Smooth muscle cell (in vitro differentiated cells): ENCODE measurements around the gene RIMS1. TPM values are rescaled to one million over a fixed set of nuclear protein-coding genes. Genes with fewer than 3 reads are reported as not detected.
A peak's percentile ranks its signal among the peaks of the same experiment; 100 is the strongest.

ENCODE experiments used
- DNase-seq: peaks from one replicate; lab custom pipeline; 2025; ENCODE audit not compliant: unreplicated experiment; lab: John Stamatoyannopoulos, UW
- H2AFZ ChIP-seq: fragments of 200-600 bp; sonication (generic); 2 replicates; pipeline ENCODE4 v1.6.0; 2016; ENCODE audit warnings: antibody characterized with exemption, low read depth, mild to moderate bottlenecking
- H3F3A ChIP-seq: fragments of 200-600 bp; sonication (generic); 2 replicates; pipeline ENCODE4 v1.6.0; 2017; ENCODE audit warnings: antibody characterized with exemption, low read depth
- H3K27ac ChIP-seq: fragments of 200-600 bp; sonication (generic); 2 replicates; pipeline ENCODE4 v1.5.1; 2016; ENCODE audit warnings: low read depth, mild to moderate bottlenecking
- H3K27me3 ChIP-seq: fragments of 200-600 bp; sonication (generic); 2 replicates; pipeline ENCODE4 v1.6.1; 2016; ENCODE audit warnings: low read depth, mild to moderate bottlenecking
- H3K36me3 ChIP-seq: fragments of 200-600 bp; sonication (generic); 2 replicates; pipeline ENCODE4 v1.5.1; 2016; ENCODE audit warnings: low read depth
- H3K4me1 ChIP-seq: fragments of 200-600 bp; sonication (generic); 2 replicates; pipeline ENCODE4 v1.5.1; 2016; ENCODE audit warnings: low read depth
- H3K4me2 ChIP-seq: fragments of 200-600 bp; sonication (generic); 2 replicates; pipeline ENCODE4 v1.6.0; 2016; ENCODE audit warnings: mild to moderate bottlenecking
- H3K4me3 ChIP-seq: fragments of 200-600 bp; sonication (generic); 2 replicates; pipeline ENCODE4 v1.5.1; 2016; ENCODE audit warnings: mild to moderate bottlenecking
- H3K79me2 ChIP-seq: fragments of 200-600 bp; sonication (generic); 2 replicates; pipeline ENCODE4 v1.6.0; 2016; ENCODE audit warnings: low read depth, mild to moderate bottlenecking
- H3K9ac ChIP-seq: fragments of 200-600 bp; sonication (generic); 2 replicates; pipeline ENCODE4 v1.6.0; 2016; ENCODE audit warnings: low read depth
- H3K9me3 ChIP-seq: fragments of 200-600 bp; sonication (generic); replicated peaks from 2 replicates; pipeline ENCODE4 v1.5.1; 2016; ENCODE audit warnings: low read depth
- H4K20me1 ChIP-seq: fragments of 200-600 bp; sonication (generic); 2 replicates; pipeline ENCODE4 v1.6.0; 2016; ENCODE audit warnings: low read depth
- whole genome bisulfite sequencing: methylation state at CpG from one replicate; pipeline ENCODE4 v1.1.7; 2016; ENCODE audit warnings: low lambda C conversion rate; 5-methylcytosine and 5-hydroxymethylcytosine counted together
- polyA plus RNA-seq: library from polyadenylated mRNA; unstranded; fragments of >200 nt; fragmentation: Nextera tagmentation; extraction: Ambion mirVana; gene quantifications from 2 replicates; pipeline ENCODE4 v1.2.1, GENCODE V29; 2016
- total RNA-seq: library from RNA; depleted of rRNA; stranded (reverse); fragments of >200 nt; gene quantifications from 2 replicates; pipeline ENCODE4 v1.2.3, GENCODE V29; 2014
- TF ChIP-seq, protein P1 (sequence below): fragments of 200-600 bp; sonication (generic); IDR thresholded peaks from 2 replicates; pipeline ENCODE4 v1.5.1; 2017; ENCODE audit warnings: borderline replicate concordance, mild to moderate bottlenecking, antibody characterized with exemption; ENCODE audit not compliant: insufficient read depth, poor library complexity, severe bottlenecking

The RIMS1 gene
- total and polyA plus RNA-seq, 2 experiments from 2014 or later: 0.73 to 2.2 TPM

DNA sequence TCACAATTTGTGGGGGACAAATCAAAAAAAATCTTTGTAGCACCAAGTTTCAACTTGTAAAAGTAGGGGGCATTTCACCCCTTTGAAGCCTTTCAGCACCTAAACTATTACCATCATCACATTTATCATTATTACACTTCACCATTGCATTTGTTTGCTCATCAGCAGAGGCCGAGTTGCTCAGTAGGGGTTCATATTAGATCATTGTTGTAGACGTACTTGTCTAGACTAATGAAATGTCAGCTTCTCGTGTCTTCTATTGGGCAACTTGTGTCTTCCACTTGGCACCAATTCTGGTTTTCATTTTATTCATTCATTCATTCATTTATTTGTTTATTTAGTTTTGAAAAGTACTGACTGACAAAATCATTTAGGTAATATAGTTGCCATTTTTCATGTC is 397.2 kb downstream of the RIMS1 start:
- H3K4me3 ChIP-seq: no peak overlapping the region
- no peak overlapping the region for H3K9ac ChIP-seq
- no peaks in the 10 kb centered on the region for H4K20me1 ChIP-seq
- H3K9me3 ChIP-seq: no peaks in the 10 kb centered on the region
- H2AFZ ChIP-seq: no peak overlapping the region
- 95% methylated on average over 3 of the region's 3 CpGs for WGBS
- H3K27me3 ChIP-seq: no peaks in the 10 kb centered on the region
- no peaks in the 10 kb centered on the region for H3K79me2 ChIP-seq
- no peaks in the 10 kb centered on the region for H3F3A ChIP-seq
- H3K4me1 ChIP-seq: no peaks in the 10 kb centered on the region
- DNase-seq: no peak
- H3K27ac ChIP-seq: no peak overlapping the region
- TF ChIP-seq, protein P1, sequence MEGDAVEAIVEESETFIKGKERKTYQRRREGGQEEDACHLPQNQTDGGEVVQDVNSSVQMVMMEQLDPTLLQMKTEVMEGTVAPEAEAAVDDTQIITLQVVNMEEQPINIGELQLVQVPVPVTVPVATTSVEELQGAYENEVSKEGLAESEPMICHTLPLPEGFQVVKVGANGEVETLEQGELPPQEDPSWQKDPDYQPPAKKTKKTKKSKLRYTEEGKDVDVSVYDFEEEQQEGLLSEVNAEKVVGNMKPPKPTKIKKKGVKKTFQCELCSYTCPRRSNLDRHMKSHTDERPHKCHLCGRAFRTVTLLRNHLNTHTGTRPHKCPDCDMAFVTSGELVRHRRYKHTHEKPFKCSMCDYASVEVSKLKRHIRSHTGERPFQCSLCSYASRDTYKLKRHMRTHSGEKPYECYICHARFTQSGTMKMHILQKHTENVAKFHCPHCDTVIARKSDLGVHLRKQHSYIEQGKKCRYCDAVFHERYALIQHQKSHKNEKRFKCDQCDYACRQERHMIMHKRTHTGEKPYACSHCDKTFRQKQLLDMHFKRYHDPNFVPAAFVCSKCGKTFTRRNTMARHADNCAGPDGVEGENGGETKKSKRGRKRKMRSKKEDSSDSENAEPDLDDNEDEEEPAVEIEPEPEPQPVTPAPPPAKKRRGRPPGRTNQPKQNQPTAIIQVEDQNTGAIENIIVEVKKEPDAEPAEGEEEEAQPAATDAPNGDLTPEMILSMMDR: no peak
- no peaks in the 10 kb centered on the region for H3K36me3 ChIP-seq
- no peak overlapping the region for H3K4me2 ChIP-seq

DNA sequence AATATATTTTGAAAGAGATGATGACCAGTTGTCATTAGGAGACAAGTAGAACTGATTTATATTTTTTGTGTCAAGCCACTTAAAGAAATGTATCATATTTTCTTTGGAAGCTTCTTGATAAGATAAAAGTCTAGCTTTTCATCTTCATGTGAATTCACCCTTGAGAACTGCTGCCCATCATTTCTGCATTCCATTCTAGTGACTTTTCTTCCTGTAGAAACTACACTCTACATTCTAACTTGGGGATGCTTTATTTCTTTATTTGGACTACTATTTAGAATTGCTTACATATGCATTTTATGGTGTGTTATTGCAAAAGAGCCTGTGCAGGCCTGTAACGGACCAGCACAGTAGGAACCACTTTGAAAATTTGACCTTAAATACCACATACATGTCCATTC is 400.6 kb downstream of the RIMS1 start:
- TF ChIP-seq, protein P1: no peak
- Histone ChIP-seq H3K9me3 (no peaks in the 10 kb centered on the region), H3K9ac (no peak overlapping the region), H3K4me3 (no peak overlapping the region), H3K4me2 (peak overlapping the region; percentile 30), H3K27ac (no peak overlapping the region), H3F3A (no peaks in the 10 kb centered on the region), H3K4me1 (no peaks in the 10 kb centered on the region), H3K36me3 (no peaks in the 10 kb centered on the region), H2AFZ (no peak overlapping the region), H3K27me3 (no peaks in the 10 kb centered on the region), H4K20me1 (no peaks in the 10 kb centered on the region), H3K79me2 (no peaks in the 10 kb centered on the region)
- 27% methylated on average over 1 of the region's 1 CpG for WGBS
- DNase-seq: no peak

DNA sequence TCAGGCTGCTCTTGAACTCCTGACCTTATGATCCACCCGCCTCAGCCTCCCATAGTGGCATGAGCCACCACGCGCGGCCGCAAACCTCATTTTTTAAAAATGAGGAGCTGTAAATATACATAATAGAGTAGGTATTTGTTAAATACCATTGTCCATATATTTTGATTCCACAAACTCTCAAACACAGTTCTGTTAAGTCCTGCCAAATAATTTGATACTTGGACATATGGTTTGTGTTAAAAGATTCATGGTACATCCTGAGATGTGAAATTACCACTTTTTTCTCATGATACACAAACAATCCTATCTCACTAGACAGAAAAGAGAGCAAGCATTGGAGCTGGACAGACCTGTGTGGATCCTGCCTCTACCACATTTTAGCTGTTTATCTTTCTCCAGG is 401.5 kb downstream of the RIMS1 start:
- H3K9ac ChIP-seq: no peak overlapping the region
- H3F3A ChIP-seq: no peaks in the 10 kb centered on the region
- H3K27me3 ChIP-seq: no peaks in the 10 kb centered on the region
- no peaks in the 10 kb centered on the region for H3K36me3 ChIP-seq
- H3K4me1 ChIP-seq: no peaks in the 10 kb centered on the region
- no peak for DNase-seq
- H3K27ac ChIP-seq: no peak overlapping the region
- TF ChIP-seq, protein P1: no peak
- 97% methylated on average over 5 of the region's 5 CpGs for WGBS
- H3K79me2 ChIP-seq: no peaks in the 10 kb centered on the region
- H3K9me3 ChIP-seq: no peaks in the 10 kb centered on the region
- no peak overlapping the region for H2AFZ ChIP-seq
- no peaks in the 10 kb centered on the region for H4K20me1 ChIP-seq
- no peak overlapping the region for H3K4me2 ChIP-seq
- H3K4me3 ChIP-seq: no peak overlapping the region

DNA sequence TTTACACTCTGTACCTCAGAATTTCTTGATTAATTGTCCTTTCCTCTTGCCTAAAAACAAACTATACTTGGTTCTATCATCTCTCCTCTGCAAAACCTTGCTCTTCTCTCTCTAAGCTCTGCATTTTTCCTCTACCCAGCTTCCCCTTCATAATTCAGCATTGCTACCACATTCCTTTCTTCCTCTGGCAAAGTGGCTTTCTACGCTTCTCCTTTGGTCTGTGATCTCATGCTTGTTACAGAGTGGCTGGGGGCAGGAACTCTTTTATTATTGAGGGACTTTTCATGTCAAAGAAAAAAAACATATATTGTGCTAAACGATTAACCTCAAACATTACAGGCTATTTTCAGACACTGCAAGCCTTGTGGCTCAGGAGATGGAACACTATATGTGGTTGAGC is 402.2 kb downstream of the RIMS1 start:
- Histone ChIP-seq H3K79me2 (no peaks in the 10 kb centered on the region), H3K27ac (no peak overlapping the region), H3F3A (no peaks in the 10 kb centered on the region), H3K9me3 (no peaks in the 10 kb centered on the region), H3K36me3 (no peaks in the 10 kb centered on the region), H2AFZ (peak overlapping the region; percentile 41), H3K27me3 (no peaks in the 10 kb centered on the region), H3K4me3 (no peak overlapping the region), H4K20me1 (no peaks in the 10 kb centered on the region), H3K4me2 (no peak overlapping the region), H3K9ac (no peak overlapping the region), H3K4me1 (no peaks in the 10 kb centered on the region)
- WGBS: 56% methylated on average over 2 of the region's 2 CpGs
- DNase-seq: no peak
- TF ChIP-seq, protein P1: no peak
